NB4 (cell line): ENCODE measurements around the gene ARHGEF12.

Source experiments
- DNase-seq: peaks from one replicate; pipeline ENCODE4 v3.0.0; 2010; ENCODE audit warnings: low read depth
- H3K4me3 ChIP-seq: one replicate; pipeline ENCODE4 v1.5.1; 2011; ENCODE audit warnings: mild to moderate bottlenecking, low read depth, low read length, moderate library complexity
- MYC ChIP-seq: IDR thresholded peaks from 2 replicates; pipeline ENCODE4 v1.6.1; 2011; ENCODE audit warnings: low read depth, low read length
- POLR2A ChIP-seq: IDR thresholded peaks from 2 replicates; pipeline ENCODE4 v1.6.1; 2011; ENCODE audit warnings: mild to moderate bottlenecking; ENCODE audit not compliant: insufficient read length; ENCODE audit errors: extremely low read depth
- TF ChIP-seq, protein P1 (sequence below): IDR thresholded peaks from one replicate; pipeline ENCODE4 v1.5.1; 2012; ENCODE audit warnings: low read depth, low read length
- TF ChIP-seq, protein P2 (sequence below): IDR thresholded peaks from 2 replicates; pipeline ENCODE4 v1.6.1; 2011; ENCODE audit warnings: low read depth, low read length

ARHGEF12 gene

DNA sequence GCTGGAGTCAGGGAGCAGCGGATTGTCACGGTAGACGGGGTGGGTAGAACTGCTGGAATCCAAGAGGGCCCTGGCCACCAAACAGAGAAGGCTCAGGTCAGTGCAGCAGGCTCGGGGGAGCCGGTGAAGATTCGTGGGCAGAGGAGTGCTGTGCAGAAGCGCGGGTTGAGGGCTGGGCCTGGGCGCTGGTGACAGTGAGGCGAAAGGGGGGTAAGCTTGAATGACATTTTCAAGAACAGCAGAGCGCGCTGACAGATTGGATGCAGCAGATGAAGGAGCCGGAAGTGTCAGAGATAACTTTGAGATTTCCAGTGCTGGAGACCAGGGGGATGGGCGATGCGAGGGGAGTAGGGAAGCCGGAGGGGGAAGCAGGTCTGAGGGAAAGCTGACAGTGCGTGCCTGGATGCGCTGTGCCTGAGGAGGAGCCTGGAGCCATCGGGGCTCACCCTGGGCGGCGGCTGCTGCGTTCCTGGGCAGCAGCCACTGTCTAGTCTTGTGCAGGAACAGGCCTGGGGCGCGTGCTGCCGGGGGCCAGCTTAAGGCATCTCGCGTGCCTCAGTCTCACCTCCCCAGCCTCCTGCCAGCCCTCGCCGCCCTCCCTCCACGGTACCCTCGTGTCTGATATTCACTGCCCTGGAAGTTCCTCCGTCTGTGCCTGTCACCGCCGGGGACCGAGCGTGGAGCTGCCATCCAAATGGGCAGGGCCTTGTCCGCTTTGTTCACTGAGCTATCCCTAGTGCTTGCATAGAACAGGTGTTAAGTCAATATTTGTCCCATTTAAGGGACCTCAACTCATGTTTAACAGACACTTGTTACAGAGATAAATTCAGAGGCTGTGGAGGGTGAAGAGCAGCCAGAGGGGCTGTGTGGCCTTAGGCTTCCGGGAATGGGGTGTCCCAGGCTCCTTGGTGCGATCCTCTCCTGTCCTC is 180.5 kb downstream of the ARHGEF12 start:
- no peak overlapping the region for H3K4me3 ChIP-seq
- DNase-seq = no peak
- TF ChIP-seq, protein P1, sequence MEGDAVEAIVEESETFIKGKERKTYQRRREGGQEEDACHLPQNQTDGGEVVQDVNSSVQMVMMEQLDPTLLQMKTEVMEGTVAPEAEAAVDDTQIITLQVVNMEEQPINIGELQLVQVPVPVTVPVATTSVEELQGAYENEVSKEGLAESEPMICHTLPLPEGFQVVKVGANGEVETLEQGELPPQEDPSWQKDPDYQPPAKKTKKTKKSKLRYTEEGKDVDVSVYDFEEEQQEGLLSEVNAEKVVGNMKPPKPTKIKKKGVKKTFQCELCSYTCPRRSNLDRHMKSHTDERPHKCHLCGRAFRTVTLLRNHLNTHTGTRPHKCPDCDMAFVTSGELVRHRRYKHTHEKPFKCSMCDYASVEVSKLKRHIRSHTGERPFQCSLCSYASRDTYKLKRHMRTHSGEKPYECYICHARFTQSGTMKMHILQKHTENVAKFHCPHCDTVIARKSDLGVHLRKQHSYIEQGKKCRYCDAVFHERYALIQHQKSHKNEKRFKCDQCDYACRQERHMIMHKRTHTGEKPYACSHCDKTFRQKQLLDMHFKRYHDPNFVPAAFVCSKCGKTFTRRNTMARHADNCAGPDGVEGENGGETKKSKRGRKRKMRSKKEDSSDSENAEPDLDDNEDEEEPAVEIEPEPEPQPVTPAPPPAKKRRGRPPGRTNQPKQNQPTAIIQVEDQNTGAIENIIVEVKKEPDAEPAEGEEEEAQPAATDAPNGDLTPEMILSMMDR = no peak
- TF ChIP-seq, protein P2, sequence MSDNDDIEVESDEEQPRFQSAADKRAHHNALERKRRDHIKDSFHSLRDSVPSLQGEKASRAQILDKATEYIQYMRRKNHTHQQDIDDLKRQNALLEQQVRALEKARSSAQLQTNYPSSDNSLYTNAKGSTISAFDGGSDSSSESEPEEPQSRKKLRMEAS = no peak
- TF ChIP-seq POLR2A (no peak), MYC (no peak)

DNA sequence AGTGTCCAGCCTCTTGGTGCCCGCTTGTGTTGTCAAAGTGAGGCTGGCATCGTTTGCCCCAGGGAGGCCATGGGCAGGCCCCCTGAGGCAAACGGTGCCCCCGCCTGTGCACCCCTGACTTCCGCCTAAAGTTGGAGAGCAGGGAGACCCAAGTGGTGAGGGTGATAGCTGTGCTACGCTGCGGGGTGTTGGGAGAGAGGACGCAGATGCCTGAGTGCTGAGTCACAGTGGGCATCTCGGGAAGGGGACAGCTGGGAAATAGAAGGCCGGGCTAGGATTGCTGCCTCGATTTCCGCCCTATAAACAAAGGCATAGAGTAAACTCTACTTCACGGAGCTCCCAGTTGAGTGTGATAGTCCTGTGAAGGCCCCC is 181.2 kb downstream of the ARHGEF12 start:
- TF ChIP-seq MYC = no peak
- TF ChIP-seq POLR2A = no peak
- TF ChIP-seq, protein P2 = no peak
- TF ChIP-seq, protein P1 = no peak
- no peak overlapping the region for H3K4me3 ChIP-seq
- DNase-seq = no peak

DNA sequence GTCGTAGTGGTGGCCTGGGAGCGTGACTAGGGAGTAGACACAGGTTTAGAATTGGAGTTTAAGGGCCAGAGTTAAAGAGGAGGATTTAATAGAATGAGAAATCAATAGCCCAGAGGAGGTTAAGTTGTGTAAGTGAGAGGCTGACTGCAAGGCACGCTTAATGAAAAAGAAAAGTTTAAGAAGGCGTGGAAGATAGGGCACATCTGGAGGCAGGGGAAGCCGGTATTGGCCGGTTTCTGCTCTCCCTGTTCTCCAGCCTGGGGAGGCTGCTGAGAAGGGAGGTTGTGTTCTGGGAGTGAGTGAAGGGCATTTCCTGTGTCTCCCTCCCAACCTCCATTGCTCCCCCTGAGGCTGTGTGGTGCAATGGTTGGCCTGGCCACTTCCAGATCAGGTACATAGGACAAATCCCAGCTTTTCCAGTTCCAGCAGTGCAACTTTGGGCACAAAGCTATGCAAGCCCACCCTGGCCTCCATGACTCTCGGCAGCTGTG is 181.6 kb downstream of the ARHGEF12 start:
- TF ChIP-seq POLR2A (no peak), MYC (no peak)
- TF ChIP-seq, protein P1 = no peak
- TF ChIP-seq, protein P2 = no peak
- no peak overlapping the region for H3K4me3 ChIP-seq
- DNase-seq = no peak

DNA sequence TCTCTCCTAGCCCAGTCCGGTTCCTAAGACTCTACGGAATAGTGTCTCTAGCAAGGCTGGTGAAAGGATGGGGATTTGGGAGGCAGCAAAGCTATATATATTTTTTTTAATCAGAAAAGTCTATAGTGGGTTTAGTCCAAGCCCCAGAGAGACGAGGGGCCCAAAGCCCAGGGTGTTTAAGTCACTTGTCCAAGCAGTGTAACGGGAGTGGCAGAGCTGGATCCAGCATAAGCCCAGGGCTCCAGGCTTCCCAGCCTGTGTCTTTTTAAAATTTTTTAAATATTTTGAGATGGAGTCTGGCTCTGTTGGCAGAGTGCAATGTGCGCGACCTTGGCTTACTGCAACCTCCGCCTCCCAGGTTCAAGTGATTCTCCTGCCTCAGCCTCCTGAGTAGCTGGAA is 182.1 kb downstream of the ARHGEF12 start:
- no peak for DNase-seq
- TF ChIP-seq POLR2A = no peak
- no peak overlapping the region for H3K4me3 ChIP-seq

DNA sequence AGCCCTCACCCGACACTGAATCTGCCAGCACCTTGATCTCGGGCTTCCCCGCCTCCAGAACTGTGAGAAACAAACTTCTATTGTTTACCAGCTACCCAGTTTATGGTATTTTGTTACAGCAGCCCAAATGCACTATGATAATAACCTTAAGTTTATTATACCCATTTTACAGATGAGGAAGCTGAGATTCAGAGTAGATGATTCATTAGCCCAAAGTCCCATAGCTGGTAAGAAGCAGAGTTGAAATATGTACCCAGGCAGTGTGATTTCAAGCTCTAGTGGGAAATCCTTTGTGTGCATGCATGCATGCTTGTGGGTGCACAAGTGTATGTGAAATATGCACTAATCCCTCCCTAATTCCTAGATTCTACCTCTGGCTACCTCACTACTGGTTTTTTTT is 183.3 kb downstream of the ARHGEF12 start:
- TF ChIP-seq POLR2A (no peak), MYC (no peak)
- TF ChIP-seq, protein P1 = no peak
- TF ChIP-seq, protein P2 = no peak
- H3K4me3 ChIP-seq = no peak overlapping the region
- DNase-seq = no peak

DNA sequence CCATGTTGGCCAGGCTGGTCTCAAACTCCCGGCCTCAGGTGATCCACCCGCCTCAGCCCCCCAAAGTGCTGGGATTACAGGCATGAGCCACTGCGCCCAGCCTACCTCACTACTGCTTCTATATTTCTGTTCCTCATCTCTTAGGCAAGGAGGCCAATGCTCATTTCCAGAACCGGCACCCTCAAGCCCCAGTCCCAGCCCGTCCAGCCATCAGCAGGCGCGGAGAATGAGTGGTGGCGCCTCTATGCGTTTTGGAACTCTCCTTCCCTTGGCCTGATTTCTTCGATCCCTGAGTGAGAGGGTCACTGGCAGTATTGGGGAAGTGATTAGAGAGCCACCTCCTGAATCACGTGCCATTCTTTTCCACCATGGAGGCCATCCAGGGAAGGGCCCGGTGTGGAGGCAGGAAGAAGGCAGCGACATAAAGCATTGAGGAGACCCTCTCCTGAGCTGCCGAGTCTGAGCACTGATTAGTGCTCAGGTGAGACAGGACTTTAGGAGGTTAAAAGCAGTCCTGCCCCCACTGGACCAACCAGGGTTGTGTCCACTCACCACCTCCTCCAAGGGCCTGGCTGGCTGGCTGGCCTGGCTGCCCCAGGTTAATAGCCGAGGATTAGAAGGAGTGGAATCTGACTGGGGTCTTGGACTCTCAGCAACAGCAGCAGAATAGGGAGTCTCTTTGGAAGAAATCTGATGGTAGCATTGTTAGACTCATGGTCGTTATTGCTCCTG is 184.0 kb downstream of the ARHGEF12 start:
- TF ChIP-seq, protein P2 = no peak
- TF ChIP-seq MYC (no peak), POLR2A (no peak)
- TF ChIP-seq, protein P1 = no peak
- H3K4me3 ChIP-seq = no peak overlapping the region
- DNase-seq = no peak
